PC-3 (cell line): ENCODE data around the gene TFAP2B. TPM values are rescaled to one million over a fixed set of nuclear protein-coding genes. Genes with fewer than 3 reads are reported as not detected.

Experiments
- ATAC-seq: fragments of 200-7000 bp; cut with Tn5 transposase; 2 replicates; pipeline ENCODE4 v1.9.1; 2020; ENCODE audit warnings: mild to moderate bottlenecking, moderate library complexity
- BruUV-seq: library from RNA; stranded (reverse); fragments of 400-500 nt; replicated peaks from 2 replicates; lab custom pipeline; 2021; lab: Mats Ljungman, UMichigan
- CTCF ChIA-PET: fragments of 300-600 bp; sonication (Branson Sonifier 250); formaldehyde crosslinking; loops from one replicate; lab custom pipeline; 2022; ENCODE audit warnings: antibody characterized with exemption; lab: Charles Lee
- POLR2A ChIA-PET: fragments of 300-600 bp; sonication (Branson Sonifier 250); formaldehyde crosslinking; loops from one replicate; lab custom pipeline; 2022; ENCODE audit warnings: antibody characterized with exemption; ENCODE audit not compliant: unreplicated experiment; lab: Charles Lee
- DNase-seq: peaks from one replicate; pipeline ENCODE4 v3.0.0-alpha.2; 2015
- H2AFZ ChIP-seq: fragments of 300-600 bp; sonication (generic); 2 replicates; pipeline ENCODE4 v1.6.0; 2016; ENCODE audit warnings: antibody characterized with exemption, low read length
- H3F3A ChIP-seq: fragments of 300-600 bp; sonication (generic); one replicate; pipeline ENCODE4 v1.6.0; 2017; ENCODE audit warnings: antibody characterized with exemption, low read length, control low read depth, mild to moderate bottlenecking; ENCODE audit not compliant: unreplicated experiment
- H3K27ac ChIP-seq: fragments of 300-600 bp; sonication (generic); 2 replicates; pipeline ENCODE4 v1.5.1; 2016; ENCODE audit warnings: mild to moderate bottlenecking, low read length
- H3K27me3 ChIP-seq: fragments of 300-600 bp; sonication (generic); 2 replicates; pipeline ENCODE4 v1.6.1; 2016; ENCODE audit warnings: low read length, mixed read lengths
- H3K36me3 ChIP-seq: fragments of 300-600 bp; sonication (generic); 2 replicates; pipeline ENCODE4 v1.6.1; 2016; ENCODE audit warnings: low read depth, mixed run types, low read length, mixed read lengths
- H3K4me1 ChIP-seq: fragments of 300-600 bp; sonication (generic); 2 replicates; pipeline ENCODE4 v1.5.1; 2016; ENCODE audit warnings: low read length; ENCODE audit not compliant: insufficient read depth
- H3K4me2 ChIP-seq: fragments of 300-600 bp; sonication (generic); 2 replicates; pipeline ENCODE4 v1.6.0; 2016; ENCODE audit warnings: low read length
- H3K4me3 ChIP-seq: fragments of 300-600 bp; sonication (generic); 2 replicates; pipeline ENCODE4 v1.5.1; 2016; ENCODE audit warnings: mild to moderate bottlenecking, low read length, mixed read lengths
- H3K79me2 ChIP-seq: fragments of 300-600 bp; sonication (generic); 2 replicates; pipeline ENCODE4 v1.6.1; 2017; ENCODE audit warnings: low read length, mixed read lengths
- H3K9ac ChIP-seq: fragments of 300-600 bp; sonication (generic); 2 replicates; pipeline ENCODE4 v1.6.0; 2016; ENCODE audit warnings: mild to moderate bottlenecking, low read length
- H3K9me2 ChIP-seq: fragments of 300-600 bp; sonication (generic); replicated peaks from 2 replicates; pipeline ENCODE4 v1.6.1; 2016; ENCODE audit warnings: mixed run types, low read length, mixed read lengths
- H3K9me3 ChIP-seq: fragments of 300-600 bp; sonication (generic); 2 replicates; pipeline ENCODE4 v1.6.1; 2016; ENCODE audit warnings: low read length, mixed read lengths
- H4K20me1 ChIP-seq: fragments of 300-600 bp; sonication (generic); 2 replicates; pipeline ENCODE4 v1.6.1; 2016; ENCODE audit warnings: low read length, mixed read lengths
- EZH2 ChIP-seq: fragments of 300-600 bp; sonication (generic); IDR thresholded peaks from one replicate; pipeline ENCODE4 v1.6.1; 2017; ENCODE audit warnings: antibody characterized with exemption, mild to moderate bottlenecking, low read length; ENCODE audit not compliant: unreplicated experiment
- EZH2phosphoT487 ChIP-seq: fragments of 300-600 bp; sonication (generic); IDR thresholded peaks from 2 replicates; pipeline ENCODE4 v1.6.1; 2018; ENCODE audit warnings: mild to moderate bottlenecking, antibody characterized with exemption, low read length, borderline replicate concordance
- intact Hi-C: fragments of 100-400 bp; cut with micrococcal nuclease; formaldehyde crosslinking; loops from 2 replicates; pipeline ENCODE4 v1.9.0; 2023
- total RNA-seq: library from RNA; depleted of rRNA; stranded (reverse); fragments of >200 nt; gene quantifications from 2 replicates; pipeline ENCODE4 v1.2.3, GENCODE V29; 2014
- TF ChIP-seq, protein P1 (sequence below): fragments of 300-600 bp; sonication (generic); conservative IDR thresholded peaks from 2 replicates; pipeline ENCODE4 v1.5.1; 2017; ENCODE audit warnings: antibody characterized with exemption, low read depth, mild to moderate bottlenecking, low read length

TFAP2B gene
- total RNA-seq, 1 experiment from 2014 or later, result not detected

DNA sequence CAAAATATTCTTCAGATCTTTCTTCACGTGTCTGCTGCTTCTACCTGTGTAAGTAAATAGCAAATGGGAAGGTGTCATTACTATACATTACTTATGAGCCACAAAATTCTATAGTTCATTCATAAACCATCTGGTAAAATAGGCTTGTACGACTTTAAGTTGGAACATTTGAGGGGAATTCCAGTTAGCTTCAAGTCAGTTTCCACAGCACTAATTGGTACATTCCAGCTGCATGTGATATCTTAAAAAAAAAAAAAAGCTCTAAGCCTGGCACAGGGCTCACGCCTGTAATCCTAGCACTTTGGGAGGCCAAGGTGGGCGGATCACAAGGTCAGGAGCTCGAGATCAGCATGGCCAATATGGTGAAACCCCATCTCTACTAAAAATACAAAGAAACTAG, 23.1 kb upstream of the TFAP2B start:
- no peaks in the 10 kb centered on the region for H3K9me3 ChIP-seq
- ChIA-PET POLR2A (no interaction called here), CTCF (no interaction called here)
- H3K36me3 ChIP-seq, result no peaks in the 10 kb centered on the region
- H3K27ac ChIP-seq, result no peak overlapping the region
- no peak overlapping the region for H2AFZ ChIP-seq
- intact Hi-C loops, result no loop called here
- TF ChIP-seq, protein P1, sequence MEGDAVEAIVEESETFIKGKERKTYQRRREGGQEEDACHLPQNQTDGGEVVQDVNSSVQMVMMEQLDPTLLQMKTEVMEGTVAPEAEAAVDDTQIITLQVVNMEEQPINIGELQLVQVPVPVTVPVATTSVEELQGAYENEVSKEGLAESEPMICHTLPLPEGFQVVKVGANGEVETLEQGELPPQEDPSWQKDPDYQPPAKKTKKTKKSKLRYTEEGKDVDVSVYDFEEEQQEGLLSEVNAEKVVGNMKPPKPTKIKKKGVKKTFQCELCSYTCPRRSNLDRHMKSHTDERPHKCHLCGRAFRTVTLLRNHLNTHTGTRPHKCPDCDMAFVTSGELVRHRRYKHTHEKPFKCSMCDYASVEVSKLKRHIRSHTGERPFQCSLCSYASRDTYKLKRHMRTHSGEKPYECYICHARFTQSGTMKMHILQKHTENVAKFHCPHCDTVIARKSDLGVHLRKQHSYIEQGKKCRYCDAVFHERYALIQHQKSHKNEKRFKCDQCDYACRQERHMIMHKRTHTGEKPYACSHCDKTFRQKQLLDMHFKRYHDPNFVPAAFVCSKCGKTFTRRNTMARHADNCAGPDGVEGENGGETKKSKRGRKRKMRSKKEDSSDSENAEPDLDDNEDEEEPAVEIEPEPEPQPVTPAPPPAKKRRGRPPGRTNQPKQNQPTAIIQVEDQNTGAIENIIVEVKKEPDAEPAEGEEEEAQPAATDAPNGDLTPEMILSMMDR, result no peak
- TF ChIP-seq EZH2 (no peak), EZH2phosphoT487 (no peak)
- no peak for DNase-seq
- H3F3A ChIP-seq, result no peaks in the 10 kb centered on the region
- H3K27me3 ChIP-seq, result peaks cover 48% of the 10 kb centered on the region
- H3K79me2 ChIP-seq, result no peaks in the 10 kb centered on the region
- H3K4me1 ChIP-seq, result no peaks in the 10 kb centered on the region
- no peaks in the 10 kb centered on the region; the same call in 1 of the 2 replicates for H4K20me1 ChIP-seq
- H3K9ac ChIP-seq, result no peak overlapping the region
- no peak overlapping the region for H3K4me2 ChIP-seq
- ATAC-seq, result no peak
- H3K4me3 ChIP-seq, result no peak overlapping the region
- no peaks in the 10 kb centered on the region for H3K9me2 ChIP-seq
- no TSS peak for BruUV-seq

DNA sequence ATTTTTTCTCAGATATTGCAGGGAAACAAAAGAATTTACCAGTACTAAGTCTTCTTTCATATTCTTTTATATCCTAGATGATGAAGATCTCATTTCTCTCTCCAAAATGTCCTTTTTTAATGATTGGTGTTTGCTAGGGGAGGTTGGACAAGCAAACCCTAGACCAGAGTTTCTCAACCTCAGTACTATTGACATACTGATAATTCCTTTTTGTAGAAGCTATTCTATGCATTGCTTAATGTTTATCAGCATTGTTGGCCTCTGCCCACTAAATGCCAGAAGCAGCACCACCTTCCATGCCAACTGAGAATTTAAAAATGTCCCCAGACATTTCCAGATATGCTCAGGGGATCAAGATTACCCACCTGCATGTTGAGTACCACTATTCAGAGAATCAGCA, 14.4 kb upstream of the TFAP2B start:
- H3K36me3 ChIP-seq, result no peaks in the 10 kb centered on the region
- no peak overlapping the region for H3K9ac ChIP-seq
- H4K20me1 ChIP-seq, result no peaks in the 10 kb centered on the region
- POLR2A ChIA-PET, result no interaction called here
- H3K27me3 ChIP-seq, result peaks cover 39% of the 10 kb centered on the region
- no TSS peak for BruUV-seq
- TF ChIP-seq EZH2 (no peak), EZH2phosphoT487 (no peak)
- TF ChIP-seq, protein P1, result no peak
- ATAC-seq, result no peak
- DNase-seq, result no peak
- H3K79me2 ChIP-seq, result no peaks in the 10 kb centered on the region
- no peaks in the 10 kb centered on the region for H3F3A ChIP-seq
- no peak overlapping the region for H3K4me2 ChIP-seq
- no peak overlapping the region for H3K27ac ChIP-seq
- intact Hi-C loops, result no loop called here
- CTCF ChIA-PET, result no interaction called here
- no peak overlapping the region for H2AFZ ChIP-seq
- H3K9me3 ChIP-seq, result no peaks in the 10 kb centered on the region
- H3K9me2 ChIP-seq, result no peaks in the 10 kb centered on the region
- H3K4me1 ChIP-seq, result no peaks in the 10 kb centered on the region
- no peak overlapping the region for H3K4me3 ChIP-seq

DNA sequence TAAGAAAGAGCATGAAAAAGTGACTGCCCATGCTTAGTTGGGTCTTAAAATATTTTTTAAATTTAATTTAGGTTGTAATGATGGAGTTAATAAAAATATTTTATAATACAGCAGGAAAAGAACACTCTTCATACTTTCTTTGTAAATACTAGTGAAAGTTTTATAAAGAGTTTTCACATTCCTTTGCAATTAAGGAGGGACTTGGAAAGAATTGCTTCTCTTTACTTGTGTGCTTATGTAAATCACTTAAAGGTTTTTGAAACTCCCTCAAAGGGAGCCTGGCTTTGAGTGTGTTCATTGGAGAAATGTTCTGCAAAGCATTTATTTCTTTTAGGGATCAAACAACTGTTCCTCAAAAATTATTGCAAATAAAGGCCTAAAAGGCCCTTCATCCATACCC, 11.6 kb upstream of the TFAP2B start:
- H3K9ac ChIP-seq, result no peak overlapping the region
- no TSS peak for BruUV-seq
- H3F3A ChIP-seq, result no peaks in the 10 kb centered on the region
- no peaks in the 10 kb centered on the region for H3K9me3 ChIP-seq
- no peak overlapping the region for H2AFZ ChIP-seq
- no peak overlapping the region for H3K4me2 ChIP-seq
- H3K4me3 ChIP-seq, result no peak overlapping the region
- TF ChIP-seq EZH2, result no peak
- no peak for TF ChIP-seq EZH2phosphoT487
- DNase-seq (no peak), ATAC-seq (no peak)
- H4K20me1 ChIP-seq, result no peaks in the 10 kb centered on the region
- no peaks in the 10 kb centered on the region for H3K79me2 ChIP-seq
- H3K36me3 ChIP-seq, result no peaks in the 10 kb centered on the region
- no peak overlapping the region for H3K27ac ChIP-seq
- CTCF ChIA-PET, result no interaction called here
- H3K4me1 ChIP-seq, result no peaks in the 10 kb centered on the region
- H3K9me2 ChIP-seq, result no peaks in the 10 kb centered on the region
- H3K27me3 ChIP-seq, result peaks cover 35% of the 10 kb centered on the region
- intact Hi-C loops, result no loop called here
- POLR2A ChIA-PET, result no interaction called here
